GM23338 (cell line): ENCODE results near the gene TPP2. TPM values are rescaled to one million over a fixed set of nuclear protein-coding genes. Genes with fewer than 3 reads are reported as not detected.

ENCODE experiments used
- ATAC-seq: fragments of 200-7000 bp; cut with Tn5 transposase; 3 replicates; pipeline ENCODE4 v1.9.1; 2020
- DNase-seq: peaks from one replicate; pipeline ENCODE4 v3.0.0-alpha.2; 2015; ENCODE audit warnings: low spot score
- H2AFZ ChIP-seq: fragments of 200-600 bp; sonication (generic); 2 replicates; pipeline ENCODE4 v1.8.0; 2016; ENCODE audit warnings: antibody characterized with exemption, mild to moderate bottlenecking, moderate library complexity
- H3F3A ChIP-seq: fragments of 200-600 bp; sonication (generic); replicated peaks from 2 replicates; pipeline ENCODE4 v1.8.0; 2017; ENCODE audit warnings: antibody characterized with exemption, mixed run types, low read depth
- H3K27ac ChIP-seq: fragments of 200-600 bp; sonication (generic); 2 replicates; pipeline ENCODE4 v1.6.1; 2016; ENCODE audit warnings: low read depth
- H3K27me3 ChIP-seq: fragments of 200-600 bp; sonication (generic); 2 replicates; pipeline ENCODE4 v1.8.0; 2016; ENCODE audit warnings: mild to moderate bottlenecking, mixed run types, moderate library complexity; ENCODE audit not compliant: insufficient read depth
- H3K36me3 ChIP-seq: fragments of 200-600 bp; sonication (generic); 2 replicates; pipeline ENCODE4 v1.8.0; 2016; ENCODE audit warnings: mild to moderate bottlenecking; ENCODE audit not compliant: insufficient read depth
- H3K4me1 ChIP-seq: fragments of 200-600 bp; sonication (generic); 2 replicates; pipeline ENCODE4 v1.8.0; 2016; ENCODE audit warnings: mild to moderate bottlenecking, moderate library complexity; ENCODE audit not compliant: insufficient read depth
- H3K4me2 ChIP-seq: fragments of 200-600 bp; sonication (generic); 2 replicates; pipeline ENCODE4 v1.7.1; 2017; ENCODE audit warnings: mixed run types
- H3K4me3 ChIP-seq: fragments of 200-600 bp; sonication (generic); 2 replicates; pipeline ENCODE4 v1.6.1; 2016; ENCODE audit warnings: mixed run types
- H3K79me2 ChIP-seq: fragments of 200-600 bp; sonication (generic); replicated peaks from 2 replicates; pipeline ENCODE4 v1.8.0; 2017; ENCODE audit warnings: mild to moderate bottlenecking; ENCODE audit not compliant: insufficient read depth
- H3K9me2 ChIP-seq: fragments of 200-600 bp; sonication (generic); 2 replicates; pipeline ENCODE4 v1.8.0; 2017; ENCODE audit not compliant: insufficient read depth
- H4K20me1 ChIP-seq: fragments of 200-600 bp; sonication (generic); replicated peaks from 2 replicates; pipeline ENCODE4 v1.8.0; 2017; ENCODE audit warnings: mild to moderate bottlenecking; ENCODE audit not compliant: insufficient read depth
- H3K27ac Mint-ChIP-seq: 2 replicates; pipeline ENCODE4 v1.8.0; 2020; ENCODE audit warnings: inconsistent platforms, mild to moderate bottlenecking, moderate library complexity, mixed read lengths
- H3K27me3 Mint-ChIP-seq: 3 replicates; pipeline ENCODE4 v1.8.0; 2022; ENCODE audit warnings: low read depth, mild to moderate bottlenecking, moderate library complexity, mixed read lengths, inconsistent platforms; ENCODE audit not compliant: insufficient read depth, poor library complexity
- H3K36me3 Mint-ChIP-seq: 3 replicates; pipeline ENCODE4 v1.8.0; 2021; ENCODE audit warnings: low read depth, mild to moderate bottlenecking, inconsistent platforms, moderate library complexity, mixed read lengths
- H3K4me1 Mint-ChIP-seq: 3 replicates; pipeline ENCODE4 v1.8.0; 2020; ENCODE audit warnings: mild to moderate bottlenecking, inconsistent platforms, mixed read lengths
- H3K4me3 Mint-ChIP-seq: 3 replicates; pipeline ENCODE4 v1.8.0; 2021; ENCODE audit warnings: moderate library complexity, mild to moderate bottlenecking, inconsistent platforms, mixed read lengths
- H3K9me3 Mint-ChIP-seq: 3 replicates; pipeline ENCODE4 v1.8.0; 2020; ENCODE audit warnings: moderate library complexity, mild to moderate bottlenecking, inconsistent platforms, mixed read lengths
- CREB1 ChIP-seq: fragments of 250-450 bp; sonication (Bioruptor Pico); IDR thresholded peaks from 2 replicates; pipeline ENCODE4 v1.5.0; 2020; ENCODE audit warnings: low read depth, mild to moderate bottlenecking, moderate library complexity
- CTCF ChIP-seq, 2 experiments: fragments of 200-600 bp in 1 of 2; sonication (generic) in 1 of 2; conservative IDR thresholded peaks; 2 replicates each; pipeline versions ENCODE4 v1.5.1 to v1.6.1; 2016 to 2017; ENCODE audit warnings: antibody characterized with exemption in 2 of 2, low read depth in 2 of 2, mild to moderate bottlenecking in 2 of 2, moderate library complexity in 1 of 2
- ETS1 ChIP-seq: IDR thresholded peaks from 2 replicates; pipeline ENCODE4 v1.6.1; 2016; ENCODE audit warnings: antibody characterized with exemption
- EZH2 ChIP-seq: fragments of 200-600 bp; sonication (generic); IDR thresholded peaks from one replicate; pipeline ENCODE4 v1.8.0; 2017; ENCODE audit warnings: antibody characterized with exemption, mild to moderate bottlenecking, low read depth; ENCODE audit not compliant: unreplicated experiment
- EZH2phosphoT487 ChIP-seq: fragments of 200-600 bp; sonication (generic); IDR thresholded peaks from one replicate; pipeline ENCODE4 v1.8.1; 2018; ENCODE audit warnings: antibody characterized with exemption; ENCODE audit not compliant: unreplicated experiment
- JUNB ChIP-seq: IDR thresholded peaks from one replicate; pipeline ENCODE4 v1.6.1; 2016; ENCODE audit warnings: antibody characterized with exemption; ENCODE audit not compliant: unreplicated experiment
- NANOG ChIP-seq: IDR thresholded peaks from 2 replicates; pipeline ENCODE4 v1.6.1; 2016; ENCODE audit warnings: antibody characterized with exemption, borderline replicate concordance
- POLR2AphosphoS5 ChIP-seq: IDR thresholded peaks from 2 replicates; pipeline ENCODE4 v1.6.1; 2016; ENCODE audit warnings: antibody characterized with exemption, low read depth
- REST ChIP-seq: IDR thresholded peaks from one replicate; pipeline ENCODE4 v1.6.1; 2018; ENCODE audit warnings: antibody characterized with exemption; ENCODE audit not compliant: unreplicated experiment
- STAT1 ChIP-seq: IDR thresholded peaks from one replicate; pipeline ENCODE4 v1.6.1; 2016; ENCODE audit warnings: antibody characterized with exemption; ENCODE audit not compliant: unreplicated experiment
- ZNF114 ChIP-seq: fragments of 250-450 bp; sonication (Bioruptor Pico); IDR thresholded peaks from 2 replicates; pipeline ENCODE4 v1.5.0; 2020; ENCODE audit warnings: mild to moderate bottlenecking, moderate library complexity
- ZNF331 ChIP-seq: fragments of 250-450 bp; sonication (Bioruptor Pico); IDR thresholded peaks from 2 replicates; pipeline ENCODE4 v1.5.0; 2020; ENCODE audit warnings: low read depth, mild to moderate bottlenecking, moderate library complexity
- ZNF462 ChIP-seq: fragments of 250-450 bp; sonication (Bioruptor Pico); IDR thresholded peaks from 2 replicates; pipeline ENCODE4 v1.5.0; 2020; ENCODE audit warnings: mild to moderate bottlenecking, moderate library complexity
- polyA plus RNA-seq: library from polyadenylated mRNA; unstranded; fragments of >200 nt; fragmentation: Nextera tagmentation; extraction: Ambion mirVana; gene quantifications from 2 replicates; pipeline ENCODE4 v1.2.1, GENCODE V29; 2016
- total RNA-seq: library from RNA; depleted of rRNA; stranded (reverse); fragments of >200 nt; shearing (Covaris generic); gene quantifications from 2 replicates; pipeline ENCODE4 v1.2.3, GENCODE V29; 2014

Gene TPP2
- total and polyA plus RNA-seq, 2 experiments from 2014 or later: 56.6 to 111 TPM

- H3K4me1 Mint-ChIP-seq: no peaks in the 10 kb centered on the region; the same call in 2 of the 3 replicates
- Histone ChIP-seq H3K4me1 (no peaks in the 10 kb centered on the region), H3K36me3 (no peaks in the 10 kb centered on the region), H3K27ac (no peak overlapping the region), H3K79me2 (no peaks in the 10 kb centered on the region), H3K9me2 (peaks cover 6% of the 10 kb centered on the region; the same call in 1 of the 2 replicates), H2AFZ (no peak overlapping the region), H3K4me3 (no peak overlapping the region), H3F3A (no peaks in the 10 kb centered on the region), H3K4me2 (no peak overlapping the region), H3K27me3 (no peaks in the 10 kb centered on the region), H4K20me1 (no peaks in the 10 kb centered on the region)
- H3K27ac Mint-ChIP-seq: no peak overlapping the region
- no peaks in the 10 kb centered on the region for H3K9me3 Mint-ChIP-seq
- TF ChIP-seq ZNF114: no peak
- no peak for TF ChIP-seq ZNF462 (CRISPR knock-in tag)
- TF ChIP-seq STAT1: no peak
- no peak for TF ChIP-seq ZNF331 (CRISPR knock-in tag)
- TF ChIP-seq EZH2phosphoT487: no peak
- no peak for TF ChIP-seq ETS1
- no peak for TF ChIP-seq CREB1 (CRISPR knock-in tag)
- no peak for TF ChIP-seq CTCF (conservative IDR thresholded peaks at IDR 0.05; ENCODE audit: low read depth in 2 of 2)
- no peak for TF ChIP-seq POLR2AphosphoS5
- TF ChIP-seq REST: no peak
- TF ChIP-seq EZH2: no peak
- no peak for TF ChIP-seq NANOG
- no peak for TF ChIP-seq JUNB
- H3K4me3 Mint-ChIP-seq: no peak overlapping the region
- no peaks in the 10 kb centered on the region for H3K36me3 Mint-ChIP-seq
- H3K27me3 Mint-ChIP-seq: no peaks in the 10 kb centered on the region
- ATAC-seq (no peak), DNase-seq (no peak)
Observed at GRCh38 chr13:102726430-102726829, 129.6 kb downstream of the TPP2 start.
